Fibroblast of lung (primary cell): ENCODE measurements around the gene PRPSAP2. TPM values are rescaled to one million over a fixed set of nuclear protein-coding genes. Genes with fewer than 3 reads are reported as not detected.

ENCODE experiments used
- DNase-seq, 2 donors: peaks; one replicate each; pipeline versions ENCODE4 v3.0.0 to v3.0.0-alpha.2; 2010; ENCODE audit warnings: low read depth in 2 of 2
- H2AFZ ChIP-seq: 2 replicates; pipeline ENCODE4 v1.5.1; 2012; ENCODE audit warnings: low read length, control low read depth, inconsistent platforms
- H3K27ac ChIP-seq: 2 replicates; pipeline ENCODE4 v1.5.1; 2011; ENCODE audit warnings: low read length, control low read depth; ENCODE audit not compliant: insufficient read depth
- H3K27me3 ChIP-seq: 2 replicates; pipeline ENCODE4 v1.5.1; 2011; ENCODE audit warnings: mild to moderate bottlenecking, low read length; ENCODE audit not compliant: control insufficient read depth, insufficient read depth
- H3K36me3 ChIP-seq: 2 replicates; pipeline ENCODE4 v1.5.1; 2011; ENCODE audit warnings: low read length; ENCODE audit not compliant: control insufficient read depth, insufficient read depth
- H3K4me1 ChIP-seq: 2 replicates; pipeline ENCODE4 v1.5.1; 2011; ENCODE audit warnings: low read length; ENCODE audit not compliant: control insufficient read depth, insufficient read depth; ENCODE audit errors: extremely low read depth
- H3K4me2 ChIP-seq: 2 replicates; pipeline ENCODE4 v1.5.1; 2011; ENCODE audit warnings: low read length, control low read depth; ENCODE audit not compliant: insufficient read depth; ENCODE audit errors: extremely low read depth
- H3K4me3 ChIP-seq, 4 experiments: fragments of 200-600 bp in 1 of 4; sonication (generic) in 1 of 4; replicated peaks in 1 of 4; 2 replicates each; pipeline ENCODE4 v1.5.1; 2011 to 2016; ENCODE audit warnings: low read length in 4 of 4, low read depth in 3 of 4, mild to moderate bottlenecking in 3 of 4, control low read depth in 2 of 4, inconsistent platforms in 1 of 4, mixed read lengths in 1 of 4; ENCODE audit not compliant: insufficient read depth in 1 of 4; ENCODE audit errors: control extremely low read depth in 1 of 4
- H3K79me2 ChIP-seq: 2 replicates; pipeline ENCODE4 v1.5.1; 2012; ENCODE audit warnings: mild to moderate bottlenecking, low read length, inconsistent platforms; ENCODE audit not compliant: control insufficient read depth, insufficient read depth
- H3K9ac ChIP-seq: 2 replicates; pipeline ENCODE4 v1.5.1; 2011; ENCODE audit warnings: mild to moderate bottlenecking, low read length, control low read depth; ENCODE audit not compliant: insufficient read depth
- H3K9me3 ChIP-seq: 2 replicates; pipeline ENCODE4 v1.5.1; 2012; ENCODE audit warnings: low read depth, low read length; ENCODE audit not compliant: control insufficient read depth, insufficient read depth
- H4K20me1 ChIP-seq: 2 replicates; pipeline ENCODE4 v1.5.1; 2011; ENCODE audit warnings: low read length; ENCODE audit not compliant: control insufficient read depth, insufficient read depth; ENCODE audit errors: extremely low read depth
- CTCF ChIP-seq, 2 donors: IDR thresholded peaks in 1 of 2; conservative IDR thresholded peaks in 1 of 2; 1 replicate in 1 of 2; 2 replicates in 1 of 2; pipeline ENCODE4 v1.5.1; 2011 to 2012; ENCODE audit warnings: low read length in 2 of 2, control low read depth in 1 of 2, inconsistent platforms in 1 of 2, low read depth in 1 of 2, mild to moderate bottlenecking in 1 of 2
- EZH2 ChIP-seq: IDR thresholded peaks from 2 replicates; pipeline ENCODE4 v1.5.1; 2012; ENCODE audit warnings: low read length, control low read depth, mild to moderate bottlenecking; ENCODE audit errors: missing control alignments
- polyA plus RNA-seq, 2 donors: library from polyadenylated mRNA; depleted of rRNA in 1 of 2; stranded (reverse) in 1 of 2; unstranded in 1 of 2; fragments of >200 nt; gene quantifications; 2 replicates each; pipeline ENCODE4 v1.2.1, GENCODE V29; 2011 to 2012; ENCODE audit warnings: missing spikeins in 1 of 2
- total RNA-seq: library from RNA; depleted of rRNA; stranded (reverse); fragments of >200 nt; gene quantifications from 2 replicates; pipeline ENCODE4 v1.2.1, GENCODE V29; 2014

The PRPSAP2 gene
- total and polyA plus RNA-seq, 2 donors (not counting 1 experiment from before 2014, with no cell fraction given): 23.1 to 47.4 TPM

- Histone ChIP-seq H3K9me3 (no peaks in the 10 kb centered on the region), H3K4me1 (no peaks in the 10 kb centered on the region), H4K20me1 (no peaks in the 10 kb centered on the region), H2AFZ (no peak overlapping the region), H3K9ac (no peak overlapping the region), H3K27me3 (no peaks in the 10 kb centered on the region), H3K4me3 (no peak overlapping the region), H3K27ac (no peak overlapping the region), H3K79me2 (no peaks in the 10 kb centered on the region), H3K36me3 (no peaks in the 10 kb centered on the region), H3K4me2 (no peak overlapping the region)
- no peak for TF ChIP-seq EZH2
- no peak for TF ChIP-seq CTCF (conservative IDR thresholded peaks at IDR 0.05 in 1 of 2, IDR thresholded peaks at IDR 0.05 in 1 of 2; ENCODE audit: low read depth in 1 of 2, low read length in 2 of 2)
- DNase-seq: no peak
Observed at GRCh38 chr17:18957831-18958230, 99.9 kb downstream of the PRPSAP2 start.

- H3K27me3 ChIP-seq: no peaks in the 10 kb centered on the region
- DNase-seq: no peak
- no peaks in the 10 kb centered on the region for H3K79me2 ChIP-seq
- no peak overlapping the region for H3K27ac ChIP-seq
- H3K9ac ChIP-seq: no peak overlapping the region
- TF ChIP-seq CTCF (conservative IDR thresholded peaks at IDR 0.05 in 1 of 2, IDR thresholded peaks at IDR 0.05 in 1 of 2; ENCODE audit: low read depth in 1 of 2, low read length in 2 of 2) (no peak), EZH2 (no peak)
- H3K4me1 ChIP-seq: no peaks in the 10 kb centered on the region
- no peaks in the 10 kb centered on the region for H3K36me3 ChIP-seq
- no peaks in the 10 kb centered on the region for H3K9me3 ChIP-seq
- H3K4me2 ChIP-seq: no peak overlapping the region
- no peaks in the 10 kb centered on the region for H4K20me1 ChIP-seq
- H2AFZ ChIP-seq: no peak overlapping the region
- no peak overlapping the region for H3K4me3 ChIP-seq
Observed at GRCh38 chr17:18958611-18959010, 100.7 kb downstream of the PRPSAP2 start.

- no peaks in the 10 kb centered on the region for H3K36me3 ChIP-seq
- H3K4me1 ChIP-seq: no peaks in the 10 kb centered on the region
- H3K4me2 ChIP-seq: no peak overlapping the region
- no peak for TF ChIP-seq CTCF (conservative IDR thresholded peaks at IDR 0.05 in 1 of 2, IDR thresholded peaks at IDR 0.05 in 1 of 2; ENCODE audit: low read depth in 1 of 2, low read length in 2 of 2)
- no peak for TF ChIP-seq EZH2
- no peak overlapping the region for H3K9ac ChIP-seq
- H2AFZ ChIP-seq: no peak overlapping the region
- H3K4me3 ChIP-seq: no peak overlapping the region
- H3K9me3 ChIP-seq: no peaks in the 10 kb centered on the region
- no peaks in the 10 kb centered on the region for H4K20me1 ChIP-seq
- no peaks in the 10 kb centered on the region for H3K27me3 ChIP-seq
- no peak overlapping the region for H3K27ac ChIP-seq
- peak in 1 of 2 donors; percentile 24 for DNase-seq
- H3K79me2 ChIP-seq: no peaks in the 10 kb centered on the region
Observed at GRCh38 chr17:18959071-18959844, 101.3 kb downstream of the PRPSAP2 start.
